ENCODE data around the gene TSPAN15.

DNA sequence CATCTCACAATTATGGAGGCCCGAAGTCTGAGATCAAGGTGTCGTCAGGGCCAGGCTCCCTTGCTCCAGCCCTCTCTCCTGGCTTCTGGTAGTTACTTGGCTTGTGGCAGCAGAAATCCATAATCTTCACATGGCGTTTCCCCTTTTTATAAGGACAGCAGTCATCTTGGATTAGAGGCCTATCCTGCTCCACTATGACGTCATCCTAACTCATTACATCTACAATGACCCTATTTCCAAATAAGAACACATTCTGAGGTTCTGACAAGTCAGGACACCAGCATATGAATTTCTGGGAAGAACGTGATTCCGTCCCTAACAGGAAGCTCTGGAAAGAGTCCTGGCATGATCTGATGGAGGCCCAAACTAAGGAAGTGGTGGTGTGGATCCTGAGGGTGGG lies 86.2 kb downstream of the TSPAN15 start:
- TF ChIP-seq, protein P1, sequence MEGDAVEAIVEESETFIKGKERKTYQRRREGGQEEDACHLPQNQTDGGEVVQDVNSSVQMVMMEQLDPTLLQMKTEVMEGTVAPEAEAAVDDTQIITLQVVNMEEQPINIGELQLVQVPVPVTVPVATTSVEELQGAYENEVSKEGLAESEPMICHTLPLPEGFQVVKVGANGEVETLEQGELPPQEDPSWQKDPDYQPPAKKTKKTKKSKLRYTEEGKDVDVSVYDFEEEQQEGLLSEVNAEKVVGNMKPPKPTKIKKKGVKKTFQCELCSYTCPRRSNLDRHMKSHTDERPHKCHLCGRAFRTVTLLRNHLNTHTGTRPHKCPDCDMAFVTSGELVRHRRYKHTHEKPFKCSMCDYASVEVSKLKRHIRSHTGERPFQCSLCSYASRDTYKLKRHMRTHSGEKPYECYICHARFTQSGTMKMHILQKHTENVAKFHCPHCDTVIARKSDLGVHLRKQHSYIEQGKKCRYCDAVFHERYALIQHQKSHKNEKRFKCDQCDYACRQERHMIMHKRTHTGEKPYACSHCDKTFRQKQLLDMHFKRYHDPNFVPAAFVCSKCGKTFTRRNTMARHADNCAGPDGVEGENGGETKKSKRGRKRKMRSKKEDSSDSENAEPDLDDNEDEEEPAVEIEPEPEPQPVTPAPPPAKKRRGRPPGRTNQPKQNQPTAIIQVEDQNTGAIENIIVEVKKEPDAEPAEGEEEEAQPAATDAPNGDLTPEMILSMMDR (IDR thresholded peaks at IDR 0.05; ENCODE audit: low read depth, low read length, poor library complexity, severe bottlenecking) = no peak
- no peak for TF ChIP-seq EZH2phosphoT487 (IDR thresholded peaks at IDR 0.05; ENCODE audit: borderline replicate concordance, low read length)

Measured in DOHH2 (cell line).